Keratinocyte (primary cell): Measurements from ENCODE around the gene ATG10.

Experiments
- CTCF ChIP-seq, 3 experiments: IDR thresholded peaks in 1 of 3; conservative IDR thresholded peaks in 1 of 3; optimal IDR thresholded peaks in 1 of 3; 2 replicates in 2 of 3; 3 replicates in 1 of 3; pipeline versions ENCODE3 to v1.5.1; 2011; ENCODE audit warnings: low read length in 3 of 3, mild to moderate bottlenecking in 3 of 3, moderate library complexity in 2 of 3, control low read depth in 1 of 3, inconsistent platforms in 1 of 3; ENCODE audit not compliant: insufficient read depth in 2 of 3; ENCODE audit errors: extremely low read depth in 1 of 3
- EZH2 ChIP-seq: IDR thresholded peaks from one replicate; pipeline ENCODE4 v1.6.1; 2012; ENCODE audit warnings: inconsistent platforms, mild to moderate bottlenecking, low read length, moderate library complexity

- TF ChIP-seq CTCF (optimal IDR thresholded peaks at IDR 0.05 in 1 of 3, IDR thresholded peaks at IDR 0.05 in 1 of 3, conservative IDR thresholded peaks at IDR 0.05 in 1 of 3; ENCODE audit: extremely low read depth in 1 of 3, insufficient read depth in 2 of 3, low read length in 3 of 3) (no peak), EZH2 (no peak)
These were observed 171.2 kb downstream of the ATG10 start for GRCh38 chr5:82142928-82143577.
